GM20000 (cell line): ENCODE measurements around the gene MLANA.

ENCODE experiments used
- DNase-seq: peaks from one replicate; pipeline ENCODE4 v3.0.0; 2012; ENCODE audit warnings: low spot score
- CTCF ChIP-seq: IDR thresholded peaks from 2 replicates; pipeline ENCODE4 v1.5.1; 2012; ENCODE audit warnings: mild to moderate bottlenecking, control low read depth; ENCODE audit errors: extremely low read depth, missing control alignments

Gene MLANA

GRCh38 chr9:5890641-5891040 lies at the start of gene MLANA:
Gene MLANA, plus strand, starts transcription at chr9:5890889. Its CDS starts 1,586 bp downstream, at chr9:5892475.
- TF ChIP-seq CTCF, result no peak
- no peak for DNase-seq

- TF ChIP-seq CTCF, result no peak
- no peak for DNase-seq
Measured at GRCh38 chr9:5841771-5842573, 48.7 kb upstream of the MLANA start.

GRCh38 chr9:5842929-5843793 lies 47.5 kb upstream of the MLANA start:
- no peak for DNase-seq
- TF ChIP-seq CTCF, result no peak

GRCh38 chr9:5843794-5844471 lies 46.8 kb upstream of the MLANA start:
- no peak for DNase-seq
- no peak for TF ChIP-seq CTCF

- DNase-seq, result no peak
- TF ChIP-seq CTCF, result no peak
Measured at GRCh38 chr9:5845157-5845531, 45.5 kb upstream of the MLANA start.

GRCh38 chr9:5846096-5846495 lies 44.6 kb upstream of the MLANA start:
- no peak for DNase-seq
- no peak for TF ChIP-seq CTCF

- no peak for DNase-seq
- no peak for TF ChIP-seq CTCF
Measured at GRCh38 chr9:5846501-5846921, 44.2 kb upstream of the MLANA start.
